Measurements from ENCODE around the gene PER3. TPM values are rescaled to one million over a fixed set of nuclear protein-coding genes. Genes with fewer than 3 reads are reported as not detected.

The PER3 gene
- total and polyA plus RNA-seq, 2 donors (not counting 1 experiment from before 2014, with no cell fraction given) = 16.6 to 18.8 TPM

GRCh38 chr1:7857985-7858384, 73.9 kb downstream of the PER3 start:
- Histone ChIP-seq H2AFZ (ENCODE audit: low read length) (no peak overlapping the region), H3K36me3 (ENCODE audit: control insufficient read depth, insufficient read depth, low read length) (no peaks in the 10 kb centered on the region), H3K4me3 (replicated peaks in 1 of 4; ENCODE audit: control extremely low read depth in 1 of 4, insufficient read depth in 1 of 4, low read depth in 3 of 4, low read length in 4 of 4) (no peak overlapping the region), H3K27me3 (ENCODE audit: control insufficient read depth, insufficient read depth, low read length) (no peaks in the 10 kb centered on the region), H3K4me2 (ENCODE audit: extremely low read depth, insufficient read depth, low read length) (no peak overlapping the region), H3K9ac (ENCODE audit: insufficient read depth, low read length) (no peak overlapping the region), H4K20me1 (ENCODE audit: control insufficient read depth, extremely low read depth, insufficient read depth, low read length) (no peaks in the 10 kb centered on the region), H3K9me3 (ENCODE audit: control insufficient read depth, insufficient read depth, low read depth, low read length) (no peaks in the 10 kb centered on the region), H3K79me2 (ENCODE audit: control insufficient read depth, insufficient read depth, low read length) (no peaks in the 10 kb centered on the region), H3K27ac (ENCODE audit: insufficient read depth, low read length) (no peak overlapping the region), H3K4me1 (ENCODE audit: control insufficient read depth, extremely low read depth, insufficient read depth, low read length) (no peaks in the 10 kb centered on the region)
- DNase-seq (ENCODE audit: low read depth in 2 of 2) = no peak
- TF ChIP-seq EZH2 (IDR thresholded peaks at IDR 0.05; ENCODE audit: low read length, missing control alignments) (no peak), CTCF (conservative IDR thresholded peaks at IDR 0.05 in 1 of 2, IDR thresholded peaks at IDR 0.05 in 1 of 2; ENCODE audit: low read depth in 1 of 2, low read length in 2 of 2) (no peak)

- H3K9ac ChIP-seq (ENCODE audit: insufficient read depth, low read length) = no peak overlapping the region
- DNase-seq (ENCODE audit: low read depth in 2 of 2) = no peak
- no peaks in the 10 kb centered on the region for H3K27me3 ChIP-seq (ENCODE audit: control insufficient read depth, insufficient read depth, low read length)
- H2AFZ ChIP-seq (ENCODE audit: low read length) = no peak overlapping the region
- no peaks in the 10 kb centered on the region for H3K4me1 ChIP-seq (ENCODE audit: control insufficient read depth, extremely low read depth, insufficient read depth, low read length)
- H3K4me3 ChIP-seq (replicated peaks in 1 of 4; ENCODE audit: control extremely low read depth in 1 of 4, insufficient read depth in 1 of 4, low read depth in 3 of 4, low read length in 4 of 4) = no peak overlapping the region
- no peaks in the 10 kb centered on the region for H3K36me3 ChIP-seq (ENCODE audit: control insufficient read depth, insufficient read depth, low read length)
- TF ChIP-seq CTCF (conservative IDR thresholded peaks at IDR 0.05 in 1 of 2, IDR thresholded peaks at IDR 0.05 in 1 of 2; ENCODE audit: low read depth in 1 of 2, low read length in 2 of 2) (no peak), EZH2 (IDR thresholded peaks at IDR 0.05; ENCODE audit: low read length, missing control alignments) (no peak)
- H4K20me1 ChIP-seq (ENCODE audit: control insufficient read depth, extremely low read depth, insufficient read depth, low read length) = no peaks in the 10 kb centered on the region
- H3K9me3 ChIP-seq (ENCODE audit: control insufficient read depth, insufficient read depth, low read depth, low read length) = no peaks in the 10 kb centered on the region
- H3K27ac ChIP-seq (ENCODE audit: insufficient read depth, low read length) = no peak overlapping the region
- H3K79me2 ChIP-seq (ENCODE audit: control insufficient read depth, insufficient read depth, low read length) = no peaks in the 10 kb centered on the region
- H3K4me2 ChIP-seq (ENCODE audit: extremely low read depth, insufficient read depth, low read length) = no peak overlapping the region
Measured at GRCh38 chr1:7859406-7859805, 75.3 kb downstream of the PER3 start.

- Histone ChIP-seq H3K27me3 (ENCODE audit: control insufficient read depth, insufficient read depth, low read length) (no peaks in the 10 kb centered on the region), H3K79me2 (ENCODE audit: control insufficient read depth, insufficient read depth, low read length) (no peaks in the 10 kb centered on the region), H3K9ac (ENCODE audit: insufficient read depth, low read length) (no peak overlapping the region), H3K4me2 (ENCODE audit: extremely low read depth, insufficient read depth, low read length) (no peak overlapping the region), H3K9me3 (ENCODE audit: control insufficient read depth, insufficient read depth, low read depth, low read length) (no peaks in the 10 kb centered on the region), H3K27ac (ENCODE audit: insufficient read depth, low read length) (no peak overlapping the region), H4K20me1 (ENCODE audit: control insufficient read depth, extremely low read depth, insufficient read depth, low read length) (no peaks in the 10 kb centered on the region), H3K4me1 (ENCODE audit: control insufficient read depth, extremely low read depth, insufficient read depth, low read length) (no peaks in the 10 kb centered on the region), H3K4me3 (replicated peaks in 1 of 4; ENCODE audit: control extremely low read depth in 1 of 4, insufficient read depth in 1 of 4, low read depth in 3 of 4, low read length in 4 of 4) (no peak overlapping the region), H3K36me3 (ENCODE audit: control insufficient read depth, insufficient read depth, low read length) (no peaks in the 10 kb centered on the region), H2AFZ (ENCODE audit: low read length) (no peak overlapping the region)
- no peak for TF ChIP-seq EZH2 (IDR thresholded peaks at IDR 0.05; ENCODE audit: low read length, missing control alignments)
- TF ChIP-seq CTCF (conservative IDR thresholded peaks at IDR 0.05 in 1 of 2, IDR thresholded peaks at IDR 0.05 in 1 of 2; ENCODE audit: low read depth in 1 of 2, low read length in 2 of 2) = no peak
- DNase-seq (ENCODE audit: low read depth in 2 of 2) = no peak
Measured at GRCh38 chr1:7860130-7860529, 76.0 kb downstream of the PER3 start.

Data from fibroblast of lung (primary cell).